NCI-H82 treated with DMSO at 0.1 percent for 48 hours (cell line): Measurements from ENCODE around the gene VPS18.

Source experiments
- DNase-seq: peaks from one replicate; lab custom pipeline; 2025; ENCODE audit not compliant: unreplicated experiment; lab: John Stamatoyannopoulos, UW

VPS18 gene

DNA sequence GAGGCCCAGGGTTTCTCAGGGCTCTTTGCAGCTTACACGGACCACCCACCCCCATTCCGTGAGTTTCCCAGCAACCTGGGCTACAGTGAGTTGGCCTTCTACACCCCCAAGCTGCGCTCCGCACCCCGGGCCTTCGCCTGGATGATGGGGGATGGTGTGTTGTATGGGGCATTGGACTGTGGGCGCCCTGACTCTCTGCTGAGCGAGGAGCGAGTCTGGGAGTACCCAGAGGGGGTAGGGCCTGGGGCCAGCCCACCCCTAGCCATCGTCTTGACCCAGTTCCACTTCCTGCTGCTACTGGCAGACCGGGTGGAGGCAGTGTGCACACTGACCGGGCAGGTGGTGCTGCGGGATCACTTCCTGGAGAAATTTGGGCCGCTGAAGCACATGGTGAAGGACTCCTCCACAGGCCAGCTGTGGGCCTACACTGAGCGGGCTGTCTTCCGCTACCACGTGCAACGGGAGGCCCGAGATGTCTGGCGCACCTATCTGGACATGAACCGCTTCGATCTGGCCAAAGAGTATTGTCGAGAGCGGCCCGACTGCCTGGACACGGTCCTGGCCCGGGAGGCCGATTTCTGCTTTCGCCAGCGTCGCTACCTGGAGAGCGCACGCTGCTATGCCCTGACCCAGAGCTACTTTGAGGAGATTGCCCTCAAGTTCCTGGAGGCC lies 5.4 kb downstream of the VPS18 start:
- no peak for DNase-seq

DNA sequence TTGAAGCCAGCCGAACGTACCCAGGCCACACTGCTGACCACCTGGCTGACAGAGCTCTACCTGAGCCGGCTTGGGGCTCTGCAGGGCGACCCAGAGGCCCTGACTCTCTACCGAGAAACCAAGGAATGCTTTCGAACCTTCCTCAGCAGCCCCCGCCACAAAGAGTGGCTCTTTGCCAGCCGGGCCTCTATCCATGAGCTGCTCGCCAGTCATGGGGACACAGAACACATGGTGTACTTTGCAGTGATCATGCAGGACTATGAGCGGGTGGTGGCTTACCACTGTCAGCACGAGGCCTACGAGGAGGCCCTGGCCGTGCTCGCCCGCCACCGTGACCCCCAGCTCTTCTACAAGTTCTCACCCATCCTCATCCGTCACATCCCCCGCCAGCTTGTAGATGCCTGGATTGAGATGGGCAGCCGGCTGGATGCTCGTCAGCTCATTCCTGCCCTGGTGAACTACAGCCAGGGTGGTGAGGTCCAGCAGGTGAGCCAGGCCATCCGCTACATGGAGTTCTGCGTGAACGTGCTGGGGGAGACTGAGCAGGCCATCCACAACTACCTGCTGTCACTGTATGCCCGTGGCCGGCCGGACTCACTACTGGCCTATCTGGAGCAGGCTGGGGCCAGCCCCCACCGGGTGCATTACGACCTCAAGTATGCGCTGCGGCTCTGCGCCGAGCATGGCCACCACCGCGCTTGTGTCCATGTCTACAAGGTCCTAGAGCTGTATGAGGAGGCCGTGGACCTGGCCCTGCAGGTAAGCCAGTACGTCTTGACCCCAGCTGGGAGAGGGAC lies 6.2 kb downstream of the VPS18 start:
- DNase-seq, result no peak

DNA sequence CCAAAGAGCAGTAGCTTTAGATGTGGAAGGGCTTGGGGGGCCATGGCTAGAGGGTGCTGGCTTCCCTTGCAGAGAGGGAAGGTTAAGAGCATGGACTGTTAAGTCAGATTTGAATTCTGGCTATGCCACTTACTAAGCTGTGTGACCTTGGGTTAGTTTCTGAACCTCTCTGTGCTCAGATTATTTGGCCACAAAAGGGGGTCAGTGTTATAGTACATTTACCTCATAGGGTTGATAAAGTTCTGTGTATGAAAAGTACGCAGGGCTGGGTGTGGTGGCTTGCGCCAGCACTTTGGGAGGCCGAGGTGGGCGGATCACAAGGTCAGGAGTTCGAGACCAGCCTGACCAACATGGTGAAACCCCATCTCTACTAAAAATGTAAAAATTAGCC lies 6.8 kb downstream of the VPS18 start:
- no peak for DNase-seq

DNA sequence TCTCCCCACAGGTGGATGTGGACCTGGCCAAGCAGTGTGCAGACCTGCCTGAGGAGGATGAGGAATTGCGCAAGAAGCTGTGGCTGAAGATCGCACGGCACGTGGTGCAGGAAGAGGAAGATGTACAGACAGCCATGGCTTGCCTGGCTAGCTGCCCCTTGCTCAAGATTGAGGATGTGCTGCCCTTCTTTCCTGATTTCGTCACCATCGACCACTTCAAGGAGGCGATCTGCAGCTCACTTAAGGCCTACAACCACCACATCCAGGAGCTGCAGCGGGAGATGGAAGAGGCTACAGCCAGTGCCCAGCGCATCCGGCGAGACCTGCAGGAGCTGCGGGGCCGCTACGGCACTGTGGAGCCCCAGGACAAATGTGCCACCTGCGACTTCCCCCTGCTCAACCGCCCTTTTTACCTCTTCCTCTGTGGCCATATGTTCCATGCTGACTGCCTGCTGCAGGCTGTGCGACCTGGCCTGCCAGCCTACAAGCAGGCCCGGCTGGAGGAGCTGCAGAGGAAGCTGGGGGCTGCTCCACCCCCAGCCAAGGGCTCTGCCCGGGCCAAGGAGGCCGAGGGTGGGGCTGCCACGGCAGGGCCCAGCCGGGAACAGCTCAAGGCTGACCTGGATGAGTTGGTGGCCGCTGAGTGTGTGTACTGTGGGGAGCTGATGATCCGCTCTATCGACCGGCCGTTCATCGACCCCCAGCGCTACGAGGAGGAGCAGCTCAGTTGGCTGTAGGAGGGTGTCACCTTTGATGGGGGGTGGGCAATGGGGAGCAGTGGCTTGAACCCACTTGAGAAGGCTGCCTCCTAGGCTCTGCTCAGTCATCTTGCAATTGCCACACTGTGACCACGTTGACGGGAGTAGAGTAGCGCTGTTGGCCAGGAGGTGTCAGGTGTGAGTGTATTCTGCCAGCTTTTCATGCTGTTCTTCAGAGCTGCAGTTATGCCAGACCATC lies 8.6 kb downstream of the VPS18 start:
- no peak for DNase-seq

DNA sequence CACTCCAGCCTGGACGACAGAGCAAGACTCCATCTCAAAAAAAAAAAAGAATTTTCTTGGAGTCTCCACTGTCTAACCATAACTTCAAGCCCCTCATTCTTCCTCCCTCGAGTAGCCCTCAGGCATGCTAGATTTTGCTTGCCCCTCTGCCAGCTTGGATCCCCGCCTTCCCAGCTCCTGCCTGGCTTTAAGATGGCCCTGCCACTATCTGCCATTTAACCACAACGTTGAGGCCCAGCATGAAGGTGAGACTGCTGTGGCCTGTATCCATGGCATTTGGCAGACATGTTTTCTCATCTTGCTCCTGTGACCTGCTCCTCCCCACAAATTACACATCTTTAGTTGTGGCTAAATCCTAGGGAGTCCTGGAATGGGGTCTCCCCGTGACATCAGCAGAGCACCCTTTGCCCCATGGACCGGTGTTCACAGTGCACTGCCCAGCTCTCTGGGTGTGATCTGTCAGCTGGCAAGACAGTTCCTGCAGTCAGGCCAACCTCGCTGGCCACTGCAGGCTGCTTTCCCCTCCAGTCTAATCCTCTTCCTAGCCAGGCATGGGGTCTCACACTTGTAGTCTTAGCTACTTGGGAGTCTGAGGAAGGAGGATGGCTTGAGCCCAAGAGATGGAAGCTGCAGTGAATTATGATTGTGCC lies 10.4 kb downstream of the VPS18 start:
- no peak for DNase-seq

DNA sequence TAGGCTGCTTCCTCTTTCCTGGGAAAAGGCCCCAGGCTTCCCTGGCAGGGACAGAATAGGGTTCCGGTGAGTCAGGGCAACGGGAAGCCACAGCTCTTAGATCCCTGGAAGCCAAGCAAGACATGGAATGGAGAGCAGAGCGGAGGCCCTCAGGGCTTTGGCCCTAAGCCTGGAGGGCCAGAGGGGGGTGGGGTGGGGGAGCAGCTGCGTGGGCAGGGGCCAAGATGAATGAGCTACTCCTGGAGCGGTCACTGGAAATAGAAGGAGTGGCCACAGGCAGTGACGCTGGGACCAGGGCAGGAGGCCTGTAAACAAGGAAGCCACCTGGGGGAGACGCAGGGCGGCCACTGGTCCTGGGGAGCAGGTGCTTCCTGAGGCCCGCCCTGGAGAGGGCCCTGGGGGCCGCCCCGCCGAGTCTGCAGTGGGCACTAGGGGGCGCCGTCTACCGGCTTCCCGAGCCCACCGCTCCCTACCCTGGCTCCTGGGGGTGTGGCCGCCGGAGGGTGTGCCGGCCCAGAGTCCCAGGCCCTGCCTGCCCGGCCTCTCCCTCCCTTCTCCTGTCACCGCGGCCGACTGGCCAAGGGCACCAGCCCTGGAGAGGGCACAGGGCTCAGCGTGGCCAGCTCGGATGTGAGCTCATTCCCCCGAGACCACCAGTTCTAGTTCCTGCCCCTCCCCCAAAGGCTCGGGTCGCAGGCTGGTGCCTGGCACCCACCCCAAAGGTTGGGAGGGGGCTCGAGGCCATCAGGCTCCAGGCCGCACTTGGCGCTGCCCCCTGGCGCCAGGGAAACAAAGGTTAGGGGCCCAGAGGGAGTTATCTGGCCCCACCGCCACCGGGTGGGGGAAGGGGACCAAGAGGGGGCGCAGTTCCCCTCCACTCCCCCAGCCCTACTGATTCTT lies 12.1 kb downstream of the VPS18 start:
- DNase-seq, result peak; percentile 46

DNA sequence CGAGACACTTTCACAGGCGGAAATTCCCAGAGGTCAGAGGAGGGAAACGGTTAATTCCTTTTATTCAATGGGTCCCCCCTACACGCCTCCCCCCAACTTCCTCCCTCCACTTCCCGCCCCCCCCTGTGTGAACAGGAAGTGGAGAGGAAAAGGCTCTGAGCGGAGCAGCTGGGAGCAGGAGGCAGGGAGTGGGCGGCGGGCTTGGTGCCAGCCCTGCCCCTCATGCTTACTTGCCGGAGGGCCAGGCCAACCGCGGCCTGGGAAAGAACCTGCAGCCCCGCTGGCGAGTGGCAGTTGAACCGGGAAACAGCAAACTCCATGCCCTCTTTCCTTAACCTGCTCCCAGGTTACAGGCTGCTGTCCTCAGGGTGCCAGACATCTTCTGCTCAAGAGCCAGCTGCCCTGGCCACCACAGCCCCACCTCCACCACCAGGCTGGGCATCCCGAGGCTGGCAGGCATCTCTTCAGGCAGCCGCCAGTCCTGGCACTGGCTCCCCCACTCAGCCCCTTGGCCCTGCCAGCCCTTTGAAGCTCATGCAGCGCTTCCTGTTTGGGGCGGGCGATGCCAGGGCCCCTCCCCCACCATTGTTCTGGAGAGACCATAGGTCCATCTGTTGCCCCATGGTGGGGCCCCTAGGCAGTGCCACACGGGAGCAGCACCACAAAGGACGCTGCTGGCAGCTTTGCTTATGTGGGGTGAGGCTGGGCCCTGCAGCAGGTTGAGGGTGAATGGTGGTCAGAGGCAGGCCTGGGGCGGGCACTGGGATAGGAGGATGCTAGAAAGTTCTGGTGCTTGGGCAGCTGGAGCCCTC lies 12.9 kb downstream of the VPS18 start:
- no peak for DNase-seq

DNA sequence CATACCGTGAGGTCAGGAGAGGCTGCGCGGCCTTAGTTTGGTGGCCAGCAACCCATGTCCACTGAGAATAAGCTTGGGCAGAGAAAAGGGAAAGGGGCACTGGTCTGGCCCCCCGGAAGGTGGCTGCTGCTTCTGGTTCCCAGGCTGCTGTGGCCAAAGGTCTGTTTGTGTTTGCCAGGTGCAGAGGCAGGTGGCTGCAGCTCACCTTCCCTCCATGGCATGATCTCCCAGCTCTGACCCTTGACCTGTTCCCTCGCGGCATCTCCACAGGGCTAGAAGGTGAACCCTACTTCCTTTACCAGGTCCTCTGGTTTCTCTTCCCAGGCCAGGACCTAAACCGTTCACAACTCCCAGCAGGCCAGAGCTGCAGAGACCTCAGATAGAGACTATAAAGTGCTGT lies 13.8 kb downstream of the VPS18 start:
- DNase-seq, result no peak

DNA sequence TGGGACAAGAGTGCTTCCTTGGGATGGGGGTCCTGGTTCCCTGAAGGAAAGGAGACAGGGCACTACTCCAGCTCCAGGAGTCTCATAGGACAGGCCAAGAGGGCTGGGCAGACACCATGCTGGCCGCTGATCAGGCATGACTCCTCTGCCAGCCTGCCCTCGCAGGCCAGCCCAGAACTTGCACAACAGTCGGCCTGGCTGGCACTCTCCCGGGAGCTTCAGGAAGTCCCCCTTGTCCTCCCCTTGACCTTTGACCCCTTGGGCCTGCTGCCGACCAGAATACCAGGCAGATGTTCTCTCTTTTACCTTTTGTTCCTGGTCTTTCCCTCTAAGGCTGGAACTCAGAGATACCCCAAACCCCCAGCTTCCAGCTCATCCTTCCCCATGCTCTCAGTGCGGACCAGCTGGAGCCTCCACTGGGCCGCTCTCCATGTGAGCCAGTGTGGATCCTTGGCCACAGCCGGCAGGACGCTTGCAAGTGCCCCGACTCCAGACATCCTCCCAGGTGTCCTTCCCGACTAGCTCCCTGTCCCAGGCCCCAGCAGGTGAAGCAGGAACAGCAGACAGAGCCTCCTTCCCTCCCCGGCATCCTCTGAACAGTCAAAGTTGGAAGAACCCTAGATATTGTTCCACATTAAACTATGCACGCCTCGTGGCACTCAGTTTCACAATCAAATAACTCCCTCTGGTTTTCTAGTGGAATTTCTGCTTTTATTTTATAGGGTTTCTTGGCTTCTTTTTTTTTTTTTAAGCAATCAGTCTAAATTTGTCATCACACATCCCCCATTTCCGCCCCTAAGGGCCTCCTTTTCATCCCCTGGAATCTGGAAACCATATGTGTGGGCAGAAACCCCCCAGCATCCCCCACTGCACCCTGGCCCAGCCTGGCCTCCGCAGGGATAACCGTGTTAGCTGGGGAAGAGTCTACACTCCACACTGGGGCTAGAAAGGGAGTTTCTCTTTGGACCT lies 15.7 kb downstream of the VPS18 start:
- DNase-seq, result no peak

DNA sequence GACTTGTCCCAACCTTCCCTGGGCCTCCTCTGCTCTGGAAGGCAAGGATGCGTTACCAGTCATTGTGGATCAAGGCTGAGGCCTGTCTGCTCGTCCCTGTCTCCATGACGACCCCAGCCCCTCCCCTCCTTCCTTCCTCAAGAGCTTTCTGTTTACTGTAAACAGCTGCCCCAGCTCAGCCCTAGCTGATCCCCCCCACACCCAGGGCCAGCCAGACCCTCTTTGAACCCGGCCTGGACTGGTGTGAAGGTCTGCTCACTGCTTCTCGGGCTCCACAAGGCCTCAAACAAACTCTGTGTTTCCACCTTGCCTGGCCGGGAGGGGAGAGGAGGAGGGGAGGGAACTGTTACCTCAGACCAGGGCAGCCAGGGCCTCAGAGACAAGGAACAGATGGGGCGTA lies 16.9 kb downstream of the VPS18 start:
- peak; percentile 51 for DNase-seq

DNA sequence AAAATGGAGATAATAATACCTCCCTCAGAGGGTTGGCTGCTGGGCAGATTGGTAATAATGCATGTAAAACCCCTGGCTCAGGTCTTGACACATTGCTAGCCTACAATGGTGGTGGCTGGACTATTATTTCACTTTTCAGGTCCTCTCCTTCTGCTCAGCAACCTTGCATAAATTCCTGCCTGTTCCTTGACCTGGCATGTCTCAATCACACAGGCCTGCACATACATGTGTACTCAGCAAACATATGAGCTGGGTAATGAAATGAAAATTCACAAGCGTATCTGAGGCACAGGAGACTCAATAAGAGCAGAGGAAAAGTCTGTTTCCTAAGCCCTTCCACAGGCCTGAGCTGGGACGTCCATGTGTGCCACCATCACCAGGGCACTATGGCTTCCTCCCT lies 17.4 kb downstream of the VPS18 start:
- DNase-seq, result no peak

DNA sequence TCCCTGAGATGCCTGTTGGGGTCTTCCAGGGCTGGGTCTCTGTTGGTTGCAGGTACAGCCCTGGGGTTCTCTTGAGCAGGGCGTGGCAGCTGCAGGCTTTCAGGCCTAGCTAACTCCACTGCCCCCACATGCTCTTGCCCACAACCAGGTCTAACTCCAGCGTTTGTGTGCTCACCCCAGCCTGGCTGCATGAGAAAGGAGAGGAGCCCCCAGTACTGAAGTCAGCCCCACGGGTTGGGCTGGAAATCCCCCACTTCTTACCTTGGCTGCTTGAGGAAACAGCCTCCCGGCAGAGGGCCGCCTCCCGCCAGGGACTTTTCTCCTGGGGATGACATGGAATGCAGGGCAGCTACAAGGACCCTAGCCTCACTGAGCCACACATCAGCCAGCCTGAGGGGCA lies 18.2 kb downstream of the VPS18 start:
- DNase-seq, result no peak

DNA sequence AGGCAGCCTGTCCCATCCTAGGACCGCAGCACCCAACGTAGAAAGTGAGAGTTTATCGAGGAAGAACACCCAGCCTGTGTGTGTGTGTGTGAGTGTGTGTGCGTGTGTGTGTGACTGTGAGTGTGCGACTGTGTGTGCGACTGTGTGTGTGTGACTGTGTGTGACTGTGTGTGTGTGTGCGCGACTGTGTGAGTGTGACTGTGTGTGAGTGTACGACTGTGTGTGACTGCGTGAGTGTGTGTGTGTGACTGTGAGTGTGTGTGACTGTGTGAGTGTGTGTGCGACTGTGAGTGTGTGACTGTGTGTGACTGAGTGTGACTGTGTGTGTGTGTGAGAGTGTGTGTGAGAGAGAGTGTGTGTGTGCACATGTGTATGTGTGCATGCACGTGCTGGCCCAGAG lies 19.8 kb downstream of the VPS18 start:
- DNase-seq, result no peak

DNA sequence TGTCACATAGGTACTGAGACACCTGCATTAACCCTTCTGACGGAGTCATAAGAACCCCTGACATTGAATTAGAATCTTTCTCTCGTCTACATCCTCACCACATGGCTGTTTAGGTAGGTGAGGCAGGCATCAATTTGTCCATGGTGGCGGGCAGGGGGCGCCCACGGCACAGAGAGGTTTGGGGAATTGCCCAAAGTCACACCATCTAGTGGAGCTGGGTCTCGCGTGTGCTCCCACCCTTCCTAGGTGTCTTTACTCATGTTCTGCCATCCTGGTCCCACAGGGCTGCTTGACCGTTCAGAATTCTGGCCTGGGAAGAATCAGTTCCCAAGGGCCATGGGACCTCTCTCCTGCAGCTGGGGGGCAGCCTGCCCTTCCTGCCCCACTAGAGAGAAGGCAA lies 20.2 kb downstream of the VPS18 start:
- DNase-seq, result no peak

DNA sequence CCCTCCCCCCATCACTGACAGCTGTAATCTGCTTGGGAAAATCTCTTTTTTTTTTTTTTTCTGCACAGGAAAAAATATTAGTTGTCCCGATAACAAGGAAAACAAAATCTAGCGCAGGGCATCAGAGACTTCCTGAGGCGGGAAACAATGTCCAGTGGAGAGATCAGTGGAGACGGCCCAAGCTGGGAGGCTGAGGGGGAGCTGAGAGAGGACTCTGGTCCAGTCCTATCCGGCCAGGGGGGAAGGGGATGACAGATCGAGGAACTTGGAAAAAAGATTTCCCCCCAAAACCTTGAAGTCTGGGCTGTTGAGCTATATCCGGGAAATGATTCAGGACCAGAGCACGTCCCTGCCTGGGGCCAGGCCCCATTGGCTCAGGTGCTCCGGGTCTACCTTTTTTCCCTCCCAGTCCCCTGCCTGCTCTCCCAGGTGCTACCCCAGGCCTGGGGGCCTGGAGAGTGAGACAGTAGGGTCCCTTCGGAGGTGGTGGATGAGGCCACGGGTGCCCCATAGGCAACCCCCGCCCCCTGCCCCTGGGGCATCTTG lies 20.9 kb downstream of the VPS18 start:
- DNase-seq, result no peak

DNA sequence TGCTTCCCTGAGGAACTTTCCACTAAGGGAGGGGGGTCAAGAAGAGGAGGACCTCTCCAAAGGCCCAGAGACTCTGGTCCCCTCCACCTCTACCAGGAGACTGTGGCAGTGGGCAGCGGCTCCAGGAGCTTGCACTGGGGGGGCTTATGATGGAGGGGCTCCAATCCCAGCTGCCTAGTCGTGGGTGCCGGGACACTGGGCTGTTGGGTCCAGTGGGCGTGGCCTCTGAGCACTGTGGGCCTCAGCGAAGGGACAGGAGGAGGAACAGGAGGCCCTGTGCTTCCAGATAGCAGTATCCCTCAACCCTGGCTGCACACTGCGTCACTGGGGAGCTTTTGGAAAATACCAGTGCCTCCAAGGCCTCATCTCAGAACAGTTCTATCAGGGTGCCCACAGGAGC lies 21.4 kb downstream of the VPS18 start:
- DNase-seq, result no peak

DNA sequence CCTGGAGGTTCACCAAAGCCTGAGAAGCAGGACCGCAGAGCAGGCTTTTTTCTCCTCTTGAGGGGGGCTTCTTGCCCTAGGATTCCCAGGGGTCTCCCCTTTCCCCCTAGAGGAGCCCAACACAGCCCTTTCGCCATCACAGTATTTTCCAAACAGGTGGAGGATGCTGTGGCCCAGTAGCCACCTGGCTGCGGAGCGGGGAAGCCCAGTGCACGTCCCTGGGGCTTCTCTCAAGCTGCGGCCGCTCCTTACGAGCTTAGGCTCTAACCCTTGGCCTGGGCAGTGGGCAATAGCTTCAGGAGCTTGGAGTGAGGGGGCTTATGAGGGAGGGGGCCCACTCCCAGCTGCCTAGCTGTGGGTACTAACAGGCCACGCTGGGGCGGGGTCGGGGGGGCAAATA lies 23.3 kb downstream of the VPS18 start:
- no peak for DNase-seq
